HG02981 (cell line): ENCODE measurements around the gene TIGIT.
A peak's percentile ranks its signal among the peaks of the same experiment; 100 is the strongest.
"Not testable (repeated sequence)": the region's sequence is repeated elsewhere in the genome, so short reads cannot be mapped to it uniquely, and the experiment has no call there.

ENCODE experiments used
- ATAC-seq: cut with Tn5 transposase; IDR thresholded peaks from one replicate; pipeline ENCODE4 v1.9.1; 2021; ENCODE audit warnings: mild to moderate bottlenecking, moderate library complexity; ENCODE audit not compliant: unreplicated experiment

The TIGIT gene

GRCh38 chr3:114293838-114294535 is at the start of gene TIGIT:
TIGIT (plus strand) TSS chr3:114294028; CDS start chr3:114294062, 34 bp downstream.
- no peak for ATAC-seq

- ATAC-seq = no peak
Measured at GRCh38 chr3:114252954-114253353, 40.9 kb upstream of the TIGIT start.

GRCh38 chr3:114253505-114253904 is 40.3 kb upstream of the TIGIT start:
- no peak for ATAC-seq

- ATAC-seq = no peak
Measured at GRCh38 chr3:114259566-114259965, 34.3 kb upstream of the TIGIT start.

- ATAC-seq = no peak
Measured at GRCh38 chr3:114260152-114260551, 33.7 kb upstream of the TIGIT start.

- ATAC-seq = no peak
Measured at GRCh38 chr3:114270019-114270418, 23.8 kb upstream of the TIGIT start.

- ATAC-seq = no peak
Measured at GRCh38 chr3:114272271-114272670, 21.6 kb upstream of the TIGIT start.

GRCh38 chr3:114274929-114275328 is 18.9 kb upstream of the TIGIT start:
- ATAC-seq = no peak

- ATAC-seq = not testable (repeated sequence)
Measured at GRCh38 chr3:114276856-114277255, 17.0 kb upstream of the TIGIT start.

GRCh38 chr3:114284644-114285043 is 9.2 kb upstream of the TIGIT start:
- ATAC-seq = no peak

GRCh38 chr3:114285648-114286230 is 8.1 kb upstream of the TIGIT start:
- ATAC-seq = no peak

GRCh38 chr3:114286266-114286665 is 7.6 kb upstream of the TIGIT start:
- ATAC-seq = no peak

GRCh38 chr3:114290911-114291901 is 2.6 kb upstream of the TIGIT start:
- peak; percentile 86 for ATAC-seq

- no peak for ATAC-seq
Measured at GRCh38 chr3:114294940-114295480, 1.2 kb downstream of the TIGIT start.

GRCh38 chr3:114295946-114296345 is 2.1 kb downstream of the TIGIT start:
- ATAC-seq = no peak

- ATAC-seq = peak; percentile 50
Measured at GRCh38 chr3:114299421-114299820, 5.6 kb downstream of the TIGIT start.

GRCh38 chr3:114299941-114300624 is 6.3 kb downstream of the TIGIT start:
- ATAC-seq = no peak

- no peak for ATAC-seq
Measured at GRCh38 chr3:114307222-114307830, 13.5 kb downstream of the TIGIT start.

GRCh38 chr3:114307832-114308231 is 14.0 kb downstream of the TIGIT start:
- no peak for ATAC-seq

- no peak for ATAC-seq
Measured at GRCh38 chr3:114308377-114308776, 14.5 kb downstream of the TIGIT start.
